AG04450 (cell line): ENCODE results near the gene ZNF358. TPM values are rescaled to one million over a fixed set of nuclear protein-coding genes. Genes with fewer than 3 reads are reported as not detected.

Experiments
- CTCF ChIA-PET: fragments of 300-600, 350-600 bp; formaldehyde crosslinking; extraction: SDS; loops from one replicate; lab custom pipeline; 2022; ENCODE audit warnings: antibody characterized with exemption, inconsistent platforms; lab: Charles Lee
- POLR2A ChIA-PET: fragments of 350-600 bp; formaldehyde crosslinking; extraction: SDS; loops from one replicate; lab custom pipeline; 2021; ENCODE audit warnings: antibody characterized with exemption, inconsistent platforms; lab: Yijun Ruan, JAX
- DNase-seq: peaks from one replicate; pipeline ENCODE4 v3.0.0-alpha.2; 2011; ENCODE audit warnings: low read depth, low spot score
- H3K27ac ChIP-seq: one replicate; pipeline ENCODE4 v1.5.1; 2012; ENCODE audit warnings: low read depth, low read length, control low read depth
- H3K27me3 ChIP-seq: one replicate; pipeline ENCODE4 v1.6.0; 2012; ENCODE audit warnings: low read length; ENCODE audit not compliant: control insufficient read depth, insufficient read depth
- H3K4me3 ChIP-seq: 2 replicates; pipeline ENCODE4 v1.5.1; 2011; ENCODE audit warnings: mild to moderate bottlenecking, low read depth, low read length, control low read depth
- H3K9me3 ChIP-seq: 2 replicates; pipeline ENCODE4 v1.5.1; 2012; ENCODE audit warnings: low read length; ENCODE audit not compliant: control insufficient read depth, insufficient read depth
- CTCF ChIP-seq: IDR thresholded peaks from 2 replicates; pipeline ENCODE4 v1.5.1; 2011; ENCODE audit warnings: low read depth, low read length, control low read depth, inconsistent platforms
- polyA plus RNA-seq: library from polyadenylated mRNA; depleted of rRNA; stranded (reverse); fragments of >200 nt; gene quantifications from 2 replicates; pipeline ENCODE4 v1.2.3, GENCODE V29; 2011

Gene ZNF358
- polyA plus RNA-seq, 1 experiment = 20.7 TPM

DNA sequence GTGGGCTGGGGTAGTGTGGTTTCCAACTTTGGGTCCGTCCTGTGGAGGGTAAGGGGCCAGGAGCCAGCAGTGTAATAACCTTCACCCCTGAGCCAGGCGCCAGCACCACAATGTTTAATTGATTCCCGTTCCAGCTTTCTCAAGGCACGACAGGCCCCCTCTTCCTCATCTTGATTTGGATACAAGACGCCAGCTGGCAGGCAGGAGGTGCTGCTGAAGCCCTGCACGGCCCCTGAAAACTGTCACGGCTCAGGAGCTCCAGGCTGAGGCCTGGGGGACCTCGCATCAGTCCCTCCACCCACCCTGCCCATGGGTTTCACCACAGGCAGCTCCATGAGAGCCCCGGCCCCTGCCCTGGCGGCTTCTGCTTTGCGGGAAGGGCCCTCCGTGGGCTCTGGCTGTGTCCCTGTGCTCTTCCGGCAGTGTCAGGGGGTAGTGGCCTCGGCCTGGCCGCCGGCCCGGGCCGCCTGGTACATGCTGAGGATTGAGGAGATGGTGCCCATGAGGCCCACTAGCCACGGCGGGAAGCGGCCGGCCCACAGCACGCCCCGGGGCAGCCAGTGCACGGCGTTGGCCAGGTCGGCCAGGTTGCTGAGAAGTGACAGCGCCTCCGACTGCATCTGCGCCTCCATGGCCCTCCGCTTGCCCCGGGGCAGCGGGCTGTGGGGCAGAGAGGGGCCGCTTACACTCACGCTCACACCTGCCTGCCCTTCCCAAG is 39.0 kb upstream of the ZNF358 start:
- DNase-seq = no peak
- TF ChIP-seq CTCF = no peak
- Histone ChIP-seq H3K27ac (no peak overlapping the region), H3K4me3 (no peak overlapping the region), H3K9me3 (peaks cover 5% of the 10 kb centered on the region), H3K27me3 (peaks cover 4% of the 10 kb centered on the region)
- CTCF ChIA-PET = no interaction called here
- POLR2A ChIA-PET = no interaction called here

DNA sequence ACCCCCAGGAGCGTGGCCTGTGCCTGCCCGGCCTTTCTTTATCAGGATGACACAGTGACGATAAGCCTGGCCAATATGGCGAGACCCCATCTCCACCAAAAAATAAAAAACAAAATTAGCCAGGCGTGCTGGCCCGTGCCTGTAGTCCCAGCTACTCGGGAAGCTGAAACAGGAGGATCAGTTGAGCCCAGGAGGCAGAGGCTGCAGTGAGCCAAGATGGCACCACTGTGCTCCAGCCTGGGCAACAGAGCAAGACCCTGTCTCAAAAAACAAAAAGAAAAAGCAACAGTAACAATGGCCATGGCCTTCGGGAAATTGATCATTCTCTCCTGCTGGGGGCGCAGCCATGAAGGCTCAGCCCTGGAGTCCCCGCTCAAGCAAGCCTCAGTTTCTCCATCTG is 38.1 kb upstream of the ZNF358 start:
- peaks cover 11% of the 10 kb centered on the region for H3K9me3 ChIP-seq
- TF ChIP-seq CTCF = no peak
- ChIA-PET CTCF (no interaction called here), POLR2A (no interaction called here)
- DNase-seq = no peak
- H3K27me3 ChIP-seq = peaks cover 4% of the 10 kb centered on the region
- H3K4me3 ChIP-seq = no peak overlapping the region
- H3K27ac ChIP-seq = no peak overlapping the region

DNA sequence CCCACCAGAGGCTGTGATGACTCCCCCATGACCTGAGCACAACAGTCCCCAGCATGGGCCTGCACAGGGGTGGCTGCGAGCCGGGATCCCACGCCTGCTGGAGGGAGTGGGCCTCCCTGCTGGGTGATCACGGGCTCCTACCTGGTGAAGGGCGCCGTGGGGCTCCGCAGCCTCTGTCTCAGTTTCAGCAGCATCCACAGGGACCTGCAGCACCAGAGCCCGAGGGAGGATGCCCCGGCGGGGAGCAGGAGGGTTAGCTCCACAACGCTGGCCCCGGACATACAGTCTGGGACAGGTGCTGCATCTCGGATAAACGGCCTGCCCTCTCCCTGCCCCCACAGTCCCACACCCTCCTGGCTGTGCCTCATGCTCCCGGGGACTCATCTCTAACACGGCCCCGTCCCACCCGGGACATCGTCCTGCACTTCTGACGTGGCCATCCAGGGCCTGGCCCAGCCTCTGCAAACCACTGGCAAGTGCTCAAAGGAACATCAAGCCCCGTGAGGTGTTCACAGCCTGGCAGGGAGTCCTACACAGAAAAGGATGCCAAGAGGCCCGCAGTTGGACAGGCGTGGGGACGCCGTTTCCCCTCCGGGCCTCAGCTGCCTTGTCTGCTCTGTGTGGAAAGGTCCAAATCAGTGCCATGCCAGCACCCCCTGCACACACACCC is 37.6 kb upstream of the ZNF358 start:
- no peak for DNase-seq
- TF ChIP-seq CTCF = no peak
- ChIA-PET POLR2A (no interaction called here), CTCF (no interaction called here)
- Histone ChIP-seq H3K4me3 (no peak overlapping the region), H3K27ac (no peak overlapping the region), H3K9me3 (peaks cover 11% of the 10 kb centered on the region), H3K27me3 (peaks cover 4% of the 10 kb centered on the region)

DNA sequence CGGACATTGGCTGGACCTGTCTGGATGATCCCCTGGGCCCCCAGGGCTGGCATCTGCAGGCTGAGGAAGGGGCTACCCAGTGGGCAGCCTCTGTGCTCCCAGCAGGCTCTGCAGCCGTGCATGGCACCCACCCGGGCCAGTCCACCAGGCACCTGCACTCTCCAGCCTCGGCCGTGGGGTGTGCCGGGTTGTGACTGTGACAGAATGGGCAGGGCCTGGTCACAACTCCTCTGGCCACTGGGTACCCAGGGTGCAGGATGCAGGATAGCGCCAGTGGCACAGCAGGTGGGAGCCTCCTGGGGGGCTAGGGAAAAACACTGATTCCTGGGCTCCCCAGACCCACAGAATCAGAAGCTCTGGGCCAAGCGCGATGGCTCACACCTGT is 37.1 kb upstream of the ZNF358 start:
- no peak overlapping the region for H3K27ac ChIP-seq
- no peak for DNase-seq
- H3K27me3 ChIP-seq = peaks cover 4% of the 10 kb centered on the region
- H3K9me3 ChIP-seq = peaks cover 11% of the 10 kb centered on the region
- no peak for TF ChIP-seq CTCF
- ChIA-PET POLR2A (no interaction called here), CTCF (no interaction called here)
- no peak overlapping the region for H3K4me3 ChIP-seq

DNA sequence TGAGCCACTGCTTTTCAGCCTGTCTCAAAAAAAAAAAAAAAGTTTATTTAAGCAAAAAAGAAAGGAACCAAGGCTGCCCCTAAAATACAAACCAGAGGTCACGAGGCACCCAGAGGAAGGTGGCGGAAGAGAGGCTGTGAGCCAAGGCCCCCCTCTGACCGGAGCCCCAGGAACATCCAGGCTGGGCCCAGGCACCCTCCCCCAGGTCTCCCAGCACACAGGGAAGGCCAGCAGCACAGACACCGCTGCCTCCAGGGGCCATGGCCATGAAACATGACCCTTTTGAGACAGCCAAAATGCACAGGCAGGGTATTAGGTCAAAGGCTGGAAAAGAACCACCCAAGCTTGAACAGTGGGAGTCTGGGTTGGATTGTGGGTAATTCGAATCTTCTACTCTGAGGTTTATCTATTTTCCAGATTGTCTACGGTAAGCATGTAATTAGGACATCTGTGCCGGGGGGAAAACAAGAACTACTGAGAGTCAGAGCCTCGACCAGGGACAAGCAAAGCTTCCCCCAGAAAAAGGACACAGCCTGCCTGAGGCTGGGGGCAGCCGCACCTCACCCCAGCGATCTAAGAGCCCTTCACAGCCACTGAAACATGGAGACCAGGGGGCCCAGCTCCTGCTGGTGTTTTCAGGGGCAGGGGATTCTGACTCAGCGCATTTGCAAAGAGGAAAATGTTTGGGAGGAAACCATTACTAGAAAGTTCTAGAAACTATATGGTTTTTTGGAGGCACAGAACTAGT is 35.5 kb upstream of the ZNF358 start:
- no peak overlapping the region for H3K4me3 ChIP-seq
- no peak for DNase-seq
- H3K9me3 ChIP-seq = peaks cover 11% of the 10 kb centered on the region
- no peak overlapping the region for H3K27ac ChIP-seq
- CTCF ChIA-PET = no interaction called here
- POLR2A ChIA-PET = no interaction called here
- no peak for TF ChIP-seq CTCF
- peaks cover 4% of the 10 kb centered on the region for H3K27me3 ChIP-seq
